HTERT RPE-1 (cell line): ENCODE data around the gene TMEM37.

Source experiments
- in situ Hi-C: fragments of 300-500 bp; cut with MboI; formaldehyde crosslinking; loops from 4 replicates; pipeline ENCODE4 v1.14.3; 2020; ENCODE audit warnings: low sequenced_read_pairs

Gene TMEM37

GRCh38 chr2:119475857-119476244 is 44.2 kb downstream of the TMEM37 start:
- in situ Hi-C loops = no loop called here

DNA sequence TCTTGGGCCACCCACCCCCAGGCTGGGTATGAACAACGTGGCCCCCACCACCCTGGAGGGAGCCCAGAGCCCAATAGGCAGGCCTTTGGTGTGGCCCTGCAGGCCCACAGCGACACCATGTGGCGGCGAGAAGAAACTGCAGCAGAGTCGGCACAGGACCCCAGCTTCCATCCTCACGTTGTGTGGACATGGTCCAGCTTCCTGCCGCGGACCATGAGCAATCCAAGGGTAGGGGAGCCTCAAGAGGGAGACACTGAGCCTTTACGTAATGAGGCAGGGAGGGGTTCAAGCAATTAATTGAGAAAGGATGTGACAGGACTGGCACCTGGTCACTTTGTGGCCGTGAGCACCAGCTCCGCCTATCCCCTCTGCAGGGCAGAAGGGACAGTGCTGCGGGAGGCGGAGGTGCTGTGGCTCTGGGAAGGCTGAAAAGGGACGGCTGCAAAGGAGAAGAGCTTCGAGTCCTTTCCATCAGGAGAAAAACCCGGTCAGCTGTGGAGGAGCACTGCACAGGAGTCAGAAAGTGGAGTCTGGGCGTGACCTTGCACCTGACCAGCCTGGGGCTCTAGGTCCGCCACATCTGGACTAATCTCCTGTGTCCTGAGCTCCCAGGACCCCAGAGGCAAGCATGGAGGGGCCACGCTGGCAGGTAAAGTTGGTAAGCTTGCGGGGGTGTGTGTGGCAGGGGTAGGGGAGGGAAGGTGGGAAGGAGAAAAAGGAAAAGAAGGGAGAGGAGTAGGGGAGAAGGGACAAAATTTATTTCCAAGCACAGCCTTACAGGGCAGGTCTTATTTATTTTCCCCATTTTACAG is 44.9 kb downstream of the TMEM37 start:
- in situ Hi-C loops = no loop called here

GRCh38 chr2:119477113-119477505 is 45.5 kb downstream of the TMEM37 start:
- in situ Hi-C loops = no loop called here

DNA sequence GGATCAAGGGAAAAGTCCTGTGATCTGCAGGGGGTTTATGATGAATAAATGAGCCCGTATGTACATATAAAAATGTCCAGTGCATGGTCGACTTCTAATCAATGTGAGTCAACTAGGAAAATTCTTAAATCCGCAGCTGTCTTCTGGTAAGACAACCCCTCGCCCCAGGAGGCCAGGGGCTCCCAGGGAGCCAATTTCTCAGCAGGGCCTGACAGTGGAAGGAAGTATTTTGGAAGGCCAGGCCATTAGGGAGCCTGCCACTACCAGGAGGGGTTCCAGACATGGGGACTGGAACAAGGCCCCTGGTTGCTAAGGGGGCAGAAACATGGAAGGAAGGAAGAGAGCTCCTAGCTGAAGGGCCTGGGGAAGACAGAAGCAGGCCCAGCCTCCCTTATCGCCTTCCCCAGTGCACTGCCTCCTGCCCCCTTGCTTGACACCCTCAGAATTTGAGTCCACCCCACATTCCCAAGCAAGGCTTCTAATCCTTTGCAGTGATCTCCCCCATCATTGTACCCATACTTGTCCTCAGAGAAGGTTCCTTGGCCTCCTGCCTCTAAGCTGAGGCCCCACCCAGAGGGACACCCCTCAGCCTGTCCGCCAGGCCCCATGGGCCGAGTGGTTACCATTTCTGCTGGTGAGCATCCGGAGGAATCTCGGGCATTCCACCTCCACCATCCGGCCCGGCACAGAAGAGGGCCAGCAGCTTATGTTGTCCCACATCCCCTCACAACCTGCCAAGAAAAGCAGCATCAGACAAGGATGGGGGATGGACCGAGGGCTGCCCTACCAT is 46.7 kb downstream of the TMEM37 start:
- in situ Hi-C loops = no loop called here

- in situ Hi-C loops = no loop called here
These were observed 47.3 kb downstream of the TMEM37 start for GRCh38 chr2:119478978-119479295.

DNA sequence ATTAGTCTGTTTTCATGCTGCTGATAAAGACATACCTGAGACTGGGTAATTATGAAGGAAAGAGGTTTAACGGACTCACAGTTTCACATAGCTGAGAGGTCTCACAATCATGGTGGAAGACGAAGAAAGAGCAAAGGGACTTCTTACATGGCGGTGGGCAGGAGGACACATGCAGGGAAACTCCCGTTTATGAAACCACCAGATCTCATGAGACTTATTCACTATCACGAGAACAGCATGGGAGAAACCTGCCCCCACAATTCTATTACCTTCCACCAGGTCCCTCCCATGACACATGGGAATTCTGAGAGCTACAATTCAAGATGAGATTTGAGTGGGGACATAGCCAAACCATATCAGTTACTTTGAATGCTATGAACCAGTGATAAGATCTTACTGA is 48.5 kb downstream of the TMEM37 start:
- in situ Hi-C loops = no loop called here

- in situ Hi-C loops = no loop called here
These were observed 49.1 kb downstream of the TMEM37 start for GRCh38 chr2:119480718-119481142.

- in situ Hi-C loops = no loop called here
These were observed 50.1 kb downstream of the TMEM37 start for GRCh38 chr2:119481501-119482455.

GRCh38 chr2:119482481-119483394 is 51.1 kb downstream of the TMEM37 start:
- in situ Hi-C loops = no loop called here

- in situ Hi-C loops = no loop called here
These were observed 51.7 kb downstream of the TMEM37 start for GRCh38 chr2:119483395-119483753.

DNA sequence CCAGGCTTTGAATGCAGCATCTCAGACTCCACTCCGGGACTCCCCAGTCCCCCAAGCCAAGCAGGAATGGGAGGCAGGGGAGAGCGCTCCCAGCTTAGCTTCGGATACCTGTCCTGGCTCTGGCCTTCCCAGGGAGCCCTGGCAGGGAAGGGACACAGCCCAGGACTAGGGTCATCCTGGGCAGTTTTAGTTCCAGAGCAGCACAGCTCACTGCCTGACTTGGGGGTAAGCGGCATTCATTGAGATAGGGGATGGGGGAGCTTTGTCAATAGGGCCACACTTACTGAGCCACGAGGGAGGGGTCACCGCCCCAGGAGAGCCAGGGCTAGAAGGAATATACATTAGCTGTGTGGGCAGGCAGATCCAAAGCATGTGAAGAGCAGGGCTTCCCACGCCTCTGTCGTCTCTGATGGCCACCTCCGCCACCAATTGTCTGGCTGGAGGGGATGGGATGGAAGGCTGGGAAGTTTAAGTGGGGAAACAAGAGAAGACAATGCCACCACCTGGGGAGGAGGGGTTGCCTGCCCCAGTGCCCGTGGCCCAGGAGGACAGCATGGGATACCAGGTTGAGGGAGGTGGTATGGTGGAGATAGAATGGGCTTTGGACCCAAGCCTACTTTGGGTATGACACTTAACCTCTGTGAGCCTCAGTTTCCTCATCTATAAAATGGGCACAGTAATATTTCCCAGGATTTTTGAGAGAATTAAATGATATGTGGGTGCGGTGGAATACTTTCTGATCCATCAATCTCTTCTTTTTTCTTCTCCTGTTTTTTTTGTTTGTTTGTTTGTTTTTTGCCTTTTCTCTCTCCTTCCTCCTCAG is 52.5 kb downstream of the TMEM37 start:
- in situ Hi-C loops = no loop called here

DNA sequence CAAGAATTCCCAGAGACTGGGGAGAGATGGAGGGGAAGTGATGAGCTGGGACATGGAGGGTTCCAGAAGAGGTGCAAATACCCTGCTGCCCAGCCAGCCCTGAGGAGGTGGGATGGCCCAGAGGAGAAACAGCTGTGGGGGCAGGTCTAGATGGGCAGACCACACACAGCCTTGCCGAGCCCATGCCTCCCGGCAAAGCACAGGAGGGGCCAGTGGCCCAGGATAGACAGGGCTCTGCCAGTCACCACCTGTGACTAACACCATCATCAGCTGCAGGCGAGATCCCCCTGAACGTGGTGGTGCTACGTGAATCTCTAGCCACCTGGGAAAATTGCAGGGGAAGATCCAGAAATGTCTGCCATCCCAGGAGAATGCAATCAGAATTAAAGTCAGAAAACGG is 53.2 kb downstream of the TMEM37 start:
- in situ Hi-C loops = no loop called here

- in situ Hi-C loops = no loop called here
These were observed 53.9 kb downstream of the TMEM37 start for GRCh38 chr2:119485336-119486110.

- in situ Hi-C loops = no loop called here
These were observed 54.7 kb downstream of the TMEM37 start for GRCh38 chr2:119486196-119486827.

- in situ Hi-C loops = no loop called here
These were observed 55.2 kb downstream of the TMEM37 start for GRCh38 chr2:119486886-119487285.

GRCh38 chr2:119487434-119488244 is 56.0 kb downstream of the TMEM37 start:
- in situ Hi-C loops = no loop called here
